ENCODE measurements around the gene NLRP2B. TPM values are rescaled to one million over a fixed set of nuclear protein-coding genes. Genes with fewer than 3 reads are reported as not detected.

NLRP2B gene
- total RNA-seq, 1 experiment from 2014 or later = not detected

DNA sequence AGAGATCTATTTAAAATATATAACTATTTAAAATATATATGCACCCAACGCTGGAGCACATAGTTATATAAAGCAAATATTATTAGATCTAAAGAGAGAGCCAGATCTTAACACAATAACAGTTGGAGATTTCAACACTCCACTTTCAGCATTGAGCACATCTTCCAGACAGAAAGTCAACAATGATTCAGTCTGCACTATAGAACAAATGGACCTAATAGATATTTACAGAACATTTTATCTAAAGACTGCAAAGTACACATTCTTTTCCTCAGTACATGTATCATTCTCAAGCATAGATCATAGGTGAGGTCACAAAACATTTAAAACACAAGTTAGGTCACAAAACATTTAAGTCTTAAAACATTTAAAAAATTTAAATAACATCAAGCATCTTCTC, 36.4 kb downstream of the NLRP2B start (continued):
- TF ChIP-seq, protein P1, sequence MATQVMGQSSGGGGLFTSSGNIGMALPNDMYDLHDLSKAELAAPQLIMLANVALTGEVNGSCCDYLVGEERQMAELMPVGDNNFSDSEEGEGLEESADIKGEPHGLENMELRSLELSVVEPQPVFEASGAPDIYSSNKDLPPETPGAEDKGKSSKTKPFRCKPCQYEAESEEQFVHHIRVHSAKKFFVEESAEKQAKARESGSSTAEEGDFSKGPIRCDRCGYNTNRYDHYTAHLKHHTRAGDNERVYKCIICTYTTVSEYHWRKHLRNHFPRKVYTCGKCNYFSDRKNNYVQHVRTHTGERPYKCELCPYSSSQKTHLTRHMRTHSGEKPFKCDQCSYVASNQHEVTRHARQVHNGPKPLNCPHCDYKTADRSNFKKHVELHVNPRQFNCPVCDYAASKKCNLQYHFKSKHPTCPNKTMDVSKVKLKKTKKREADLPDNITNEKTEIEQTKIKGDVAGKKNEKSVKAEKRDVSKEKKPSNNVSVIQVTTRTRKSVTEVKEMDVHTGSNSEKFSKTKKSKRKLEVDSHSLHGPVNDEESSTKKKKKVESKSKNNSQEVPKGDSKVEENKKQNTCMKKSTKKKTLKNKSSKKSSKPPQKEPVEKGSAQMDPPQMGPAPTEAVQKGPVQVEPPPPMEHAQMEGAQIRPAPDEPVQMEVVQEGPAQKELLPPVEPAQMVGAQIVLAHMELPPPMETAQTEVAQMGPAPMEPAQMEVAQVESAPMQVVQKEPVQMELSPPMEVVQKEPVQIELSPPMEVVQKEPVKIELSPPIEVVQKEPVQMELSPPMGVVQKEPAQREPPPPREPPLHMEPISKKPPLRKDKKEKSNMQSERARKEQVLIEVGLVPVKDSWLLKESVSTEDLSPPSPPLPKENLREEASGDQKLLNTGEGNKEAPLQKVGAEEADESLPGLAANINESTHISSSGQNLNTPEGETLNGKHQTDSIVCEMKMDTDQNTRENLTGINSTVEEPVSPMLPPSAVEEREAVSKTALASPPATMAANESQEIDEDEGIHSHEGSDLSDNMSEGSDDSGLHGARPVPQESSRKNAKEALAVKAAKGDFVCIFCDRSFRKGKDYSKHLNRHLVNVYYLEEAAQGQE (IDR thresholded peaks at IDR 0.05; ENCODE audit: low read depth) = no peak
- TF ChIP-seq ZBTB33 (IDR thresholded peaks at IDR 0.05; ENCODE audit: extremely low read depth, insufficient replicate concordance, low read length) = no peak

DNA sequence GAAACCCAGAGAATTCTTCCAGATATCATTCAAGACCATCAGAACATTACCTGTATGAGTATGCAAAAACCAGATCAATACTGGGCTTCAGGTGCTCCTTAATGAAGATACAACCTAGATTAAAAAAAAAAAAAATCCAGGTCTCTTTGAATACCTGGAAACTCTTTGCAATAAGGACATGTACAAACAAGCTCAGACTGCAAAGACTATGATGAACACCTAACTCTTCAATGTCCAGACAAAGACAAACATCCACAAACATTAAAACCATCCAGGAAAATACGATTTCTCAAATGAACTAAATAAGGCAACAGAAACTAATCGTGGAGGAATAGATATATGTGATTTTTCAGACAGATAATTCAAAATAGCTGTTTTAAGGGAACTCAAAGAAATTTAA, 38.7 kb downstream of the NLRP2B start:
- H3K27ac ChIP-seq (ENCODE audit: low read depth, low read length) = no peak overlapping the region
- H3K4me2 ChIP-seq (ENCODE audit: low read length) = no peak overlapping the region
- H3K4me3 ChIP-seq (replicated peaks in 1 of 2; ENCODE audit: low read depth in 1 of 2, low read length in 2 of 2) = no peak overlapping the region
- RAD21 ChIA-PET (ENCODE audit: low non-redundant PET in 1 of 2, low total read pairs in 2 of 2, uncharacterized antibody in 2 of 2, unreplicated experiment in 2 of 2) = no interaction called here
- CTCF ChIA-PET = no interaction called here
- H3K9me3 ChIP-seq (ENCODE audit: control insufficient read depth in 1 of 2, insufficient read depth in 1 of 2, low read depth in 1 of 2, low read length in 2 of 2) = no peaks in the 10 kb centered on the region
- no peak overlapping the region for H2AFZ ChIP-seq (ENCODE audit: low read depth, low read length, poor library complexity, severe bottlenecking)
- no peaks in the 10 kb centered on the region for H4K20me1 ChIP-seq (ENCODE audit: insufficient read depth)
- H3K27me3 ChIP-seq (ENCODE audit: insufficient read depth, low read length) = no peaks in the 10 kb centered on the region
- no peak for DNase-seq (ENCODE audit: low read depth, low spot score)
- POLR2A ChIA-PET = no interaction called here
- intact Hi-C loops (cut with micrococcal nuclease) = no loop called here
- no peaks in the 10 kb centered on the region for H3K4me1 ChIP-seq (ENCODE audit: control insufficient read depth in 1 of 2, insufficient read depth in 2 of 2, low read length in 2 of 2)
- no peak overlapping the region for H3K9ac ChIP-seq (ENCODE audit: low read length)
- no peaks in the 10 kb centered on the region for H3K36me3 ChIP-seq (ENCODE audit: control insufficient read depth in 1 of 2, insufficient read depth in 2 of 2, low read length in 2 of 2)
- no TSS peak for BruUV-seq (replicated peaks)
- no peaks in the 10 kb centered on the region for H3K79me2 ChIP-seq (ENCODE audit: insufficient read depth, low read length)
- ATAC-seq = no peak
- H3K9me2 ChIP-seq (ENCODE audit: insufficient read depth) = no peaks in the 10 kb centered on the region
- TF ChIP-seq POLR2A (IDR thresholded peaks at IDR 0.05; ENCODE audit: borderline replicate concordance, extremely low read depth, insufficient read depth, insufficient read length) (no peak), RAD21 (IDR thresholded peaks at IDR 0.05; ENCODE audit: low read depth) (no peak), SP1 (IDR thresholded peaks at IDR 0.05; ENCODE audit: low read depth) (no peak), FOSL1 (IDR thresholded peaks at IDR 0.05; ENCODE audit: low read depth) (no peak), POLR2AphosphoS5 (IDR thresholded peaks at IDR 0.05; ENCODE audit: low read depth, low read length) (no peak), ZFX (IDR thresholded peaks at IDR 0.05) (no peak), ZNF274 (IDR thresholded peaks at IDR 0.05; ENCODE audit: low read depth, low read length) (no peak), ZBTB33 (IDR thresholded peaks at IDR 0.05; ENCODE audit: extremely low read depth, insufficient replicate concordance, low read length) (no peak), JUND (IDR thresholded peaks at IDR 0.05) (no peak), EZH2phosphoT487 (IDR thresholded peaks at IDR 0.05; ENCODE audit: borderline replicate concordance) (no peak), ELF1 (IDR thresholded peaks at IDR 0.05; ENCODE audit: borderline replicate concordance, low read depth) (no peak), EGR1 (IDR thresholded peaks at IDR 0.05; ENCODE audit: low read depth) (no peak), CBX3 (IDR thresholded peaks at IDR 0.05; ENCODE audit: low read depth) (no peak), SRF (IDR thresholded peaks at IDR 0.05; ENCODE audit: low read depth) (no peak), YY1 (IDR thresholded peaks at IDR 0.05; ENCODE audit: extremely low read depth, insufficient replicate concordance, low read depth, low read length) (no peak)
